DOHH2 (cell line): ENCODE results near the gene FAM136A.
A peak's percentile ranks its signal among the peaks of the same experiment; 100 is the strongest.

Experiments used
- H3F3A ChIP-seq: fragments of 200-600 bp; sonication (generic), shearing (Covaris generic); 2 replicates; pipeline ENCODE4 v1.6.0; 2016; ENCODE audit warnings: antibody characterized with exemption, mild to moderate bottlenecking; ENCODE audit not compliant: control insufficient read depth, insufficient read depth
- H3K27ac ChIP-seq: fragments of 200-600 bp; sonication (generic); 2 replicates; pipeline ENCODE4 v1.5.1; 2014; ENCODE audit warnings: low read depth, mild to moderate bottlenecking, low read length, moderate library complexity
- H3K27me3 ChIP-seq: fragments of 200-600 bp; sonication (generic); 2 replicates; pipeline ENCODE4 v1.6.1; 2014; ENCODE audit warnings: mild to moderate bottlenecking, low read length, mixed read lengths; ENCODE audit not compliant: control insufficient read depth
- H3K36me3 ChIP-seq: fragments of 200-600 bp; sonication (generic); 2 replicates; pipeline ENCODE4 v1.6.1; 2014; ENCODE audit warnings: mild to moderate bottlenecking, low read length, moderate library complexity, mixed read lengths; ENCODE audit not compliant: control insufficient read depth
- H3K4me1 ChIP-seq: fragments of 200-600 bp; sonication (generic); 2 replicates; pipeline ENCODE4 v1.6.1; 2014; ENCODE audit warnings: mild to moderate bottlenecking, low read length, mixed read lengths; ENCODE audit not compliant: control insufficient read depth
- H3K4me2 ChIP-seq: fragments of 200-600 bp; sonication (generic); 2 replicates; pipeline ENCODE4 v1.6.0; 2014; ENCODE audit warnings: mild to moderate bottlenecking, low read length, moderate library complexity
- H3K4me3 ChIP-seq: fragments of 200-600 bp; sonication (generic); 2 replicates; pipeline ENCODE4 v1.5.1; 2014; ENCODE audit warnings: mild to moderate bottlenecking, low read length, mixed read lengths
- H3K79me2 ChIP-seq: fragments of 200-600 bp; sonication (generic); 2 replicates; pipeline ENCODE4 v1.6.1; 2014; ENCODE audit warnings: mild to moderate bottlenecking, low read length, mixed read lengths; ENCODE audit not compliant: control insufficient read depth
- H3K9me2 ChIP-seq: fragments of 200-600 bp; sonication (generic); replicated peaks from 2 replicates; pipeline ENCODE4 v1.6.1; 2014; ENCODE audit warnings: mild to moderate bottlenecking, low read length, mixed read lengths; ENCODE audit not compliant: control insufficient read depth
- H3K9me3 ChIP-seq: fragments of 200-600 bp; sonication (generic); 2 replicates; pipeline ENCODE4 v1.6.1; 2014; ENCODE audit warnings: antibody characterized with exemption, low read length, mixed read lengths; ENCODE audit not compliant: control insufficient read depth, insufficient read depth
- H4K20me1 ChIP-seq: fragments of 200-600 bp; sonication (generic); 2 replicates; pipeline ENCODE4 v1.6.0; 2014; ENCODE audit warnings: low read depth, mild to moderate bottlenecking, antibody characterized with exemption, low read length, moderate library complexity; ENCODE audit not compliant: control insufficient read depth, insufficient read depth
- CTCF ChIP-seq: fragments of 200-600 bp; sonication (generic); IDR thresholded peaks from one replicate; pipeline ENCODE4 v1.5.1; 2014; ENCODE audit warnings: antibody characterized with exemption, mild to moderate bottlenecking, low read depth, low read length; ENCODE audit not compliant: poor library complexity, severe bottlenecking
- EZH2phosphoT487 ChIP-seq: fragments of 200-600 bp; sonication (generic); IDR thresholded peaks from 2 replicates; pipeline ENCODE4 v1.6.1; 2017; ENCODE audit warnings: borderline replicate concordance, mild to moderate bottlenecking, antibody characterized with exemption, low read length, moderate library complexity, mixed read lengths

Gene FAM136A

GRCh38 chr2:70250434-70250833 is 51.4 kb downstream of the FAM136A start:
- no peaks in the 10 kb centered on the region for H3K9me2 ChIP-seq
- H3K27ac ChIP-seq = no peak overlapping the region
- H3K4me1 ChIP-seq = peaks cover 21% of the 10 kb centered on the region
- H3K27me3 ChIP-seq = no peaks in the 10 kb centered on the region
- H3F3A ChIP-seq = peaks cover 7% of the 10 kb centered on the region; the same call in 1 of the 2 replicates
- H4K20me1 ChIP-seq = no peaks in the 10 kb centered on the region
- H3K36me3 ChIP-seq = peaks cover 20% of the 10 kb centered on the region
- H3K9me3 ChIP-seq = no peaks in the 10 kb centered on the region
- no peak overlapping the region for H3K4me3 ChIP-seq
- TF ChIP-seq EZH2phosphoT487 = no peak
- TF ChIP-seq CTCF = no peak
- no peak overlapping the region for H3K4me2 ChIP-seq
- peaks cover 30% of the 10 kb centered on the region for H3K79me2 ChIP-seq

GRCh38 chr2:70248181-70248847 is 53.6 kb downstream of the FAM136A start, which contains the start of gene TIA1:
Gene TIA1 (minus strand): TSS chr2:70248628. CDS start chr2:70248430, 198 bp downstream.
- Histone ChIP-seq H3K27ac (peak within 1 kb of the TSS; percentile 80), H3K4me1 (peaks cover 32% of the 10 kb centered on the region), H3K9me3 (no peaks in the 10 kb centered on the region), H4K20me1 (no peaks in the 10 kb centered on the region), H3F3A (peaks cover 7% of the 10 kb centered on the region; the same call in 1 of the 2 replicates), H3K4me3 (peak within 1 kb of the TSS; percentile 94), H3K27me3 (no peaks in the 10 kb centered on the region), H3K4me2 (peak within 1 kb of the TSS; percentile 69), H3K79me2 (peaks cover 51% of the 10 kb centered on the region), H3K36me3 (peaks cover 34% of the 10 kb centered on the region), H3K9me2 (no peaks in the 10 kb centered on the region)
- TF ChIP-seq EZH2phosphoT487 (no peak), CTCF (no peak)

- peaks cover 7% of the 10 kb centered on the region; the same call in 1 of the 2 replicates for H3F3A ChIP-seq
- H3K4me1 ChIP-seq = peaks cover 32% of the 10 kb centered on the region
- no peaks in the 10 kb centered on the region for H3K9me2 ChIP-seq
- H3K27ac ChIP-seq = peak overlapping the region; percentile 80
- peak overlapping the region; percentile 94 for H3K4me3 ChIP-seq
- peak overlapping the region; percentile 69 for H3K4me2 ChIP-seq
- no peaks in the 10 kb centered on the region for H4K20me1 ChIP-seq
- H3K79me2 ChIP-seq = peaks cover 59% of the 10 kb centered on the region
- H3K36me3 ChIP-seq = peaks cover 40% of the 10 kb centered on the region
- TF ChIP-seq CTCF = no peak
- TF ChIP-seq EZH2phosphoT487 = no peak
- no peaks in the 10 kb centered on the region for H3K9me3 ChIP-seq
- no peaks in the 10 kb centered on the region for H3K27me3 ChIP-seq
These were observed 54.3 kb downstream of the FAM136A start for GRCh38 chr2:70247364-70248180.
